PFSK-1 (cell line): ENCODE data around the gene PRDM12.

Experiments
- POLR2AphosphoS5 ChIP-seq: IDR thresholded peaks from 2 replicates; pipeline ENCODE4 v1.6.1; 2012; ENCODE audit warnings: low read depth, mild to moderate bottlenecking, control low read depth, low read length, moderate library complexity
- TAF1 ChIP-seq: IDR thresholded peaks from 2 replicates; pipeline ENCODE4 v1.6.1; 2012; ENCODE audit warnings: low read length, control low read depth, borderline replicate concordance; ENCODE audit not compliant: insufficient read depth

GRCh38 chr9:130699047-130699446 is 34.7 kb downstream of the PRDM12 start:
- TF ChIP-seq POLR2AphosphoS5 (no peak), TAF1 (no peak)
